GM21717 (cell line): Measurements from ENCODE around the gene IL1RAPL1.

Experiments
- ATAC-seq: cut with Tn5 transposase; IDR thresholded peaks from one replicate; pipeline ENCODE4 v1.9.1; 2021; ENCODE audit warnings: mild to moderate bottlenecking, moderate library complexity; ENCODE audit not compliant: unreplicated experiment

IL1RAPL1 gene

DNA sequence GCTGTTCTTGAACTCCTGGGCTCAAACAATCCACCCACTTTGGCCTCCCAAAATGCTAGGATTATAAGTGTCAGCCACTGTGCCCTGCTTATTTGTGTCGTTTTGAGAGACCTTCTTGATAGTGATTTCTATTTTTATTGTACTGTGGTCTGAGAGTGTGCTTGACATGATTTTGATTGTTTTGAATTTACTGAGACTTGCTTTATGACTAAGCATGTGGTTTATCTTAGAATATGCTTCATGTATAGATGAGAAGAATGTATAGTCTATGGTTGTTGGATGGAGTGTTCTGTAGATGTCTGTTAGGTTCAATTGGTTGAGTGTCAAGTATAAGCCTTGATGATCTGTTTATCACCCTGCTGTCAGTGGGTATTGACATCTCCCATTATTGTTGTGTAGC is 789.3 kb downstream of the IL1RAPL1 start:
- no peak for ATAC-seq

DNA sequence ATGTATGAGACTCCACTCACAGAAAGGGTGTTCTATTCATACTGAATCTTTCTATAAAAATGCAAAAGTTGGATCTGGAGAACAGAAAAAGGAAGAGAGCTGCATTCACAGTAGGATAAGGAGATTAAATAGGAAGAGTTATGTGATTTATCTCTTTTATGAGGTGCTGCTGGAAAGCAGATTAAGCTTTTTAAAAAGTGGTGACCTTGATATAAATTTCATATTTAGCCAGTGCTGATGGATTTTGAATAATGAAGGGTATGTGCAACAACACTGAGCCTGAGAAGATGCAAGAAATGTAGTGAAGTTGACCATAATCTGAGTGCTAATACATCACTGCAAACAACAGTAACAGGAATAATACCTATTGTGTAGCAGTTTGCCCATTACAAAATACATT is 795.6 kb downstream of the IL1RAPL1 start:
- no peak for ATAC-seq

- no peak for ATAC-seq
These were observed 801.3 kb downstream of the IL1RAPL1 start for GRCh38 chrX:29388509-29388908.

GRCh38 chrX:29397506-29397905 is 810.3 kb downstream of the IL1RAPL1 start:
- ATAC-seq: no peak

DNA sequence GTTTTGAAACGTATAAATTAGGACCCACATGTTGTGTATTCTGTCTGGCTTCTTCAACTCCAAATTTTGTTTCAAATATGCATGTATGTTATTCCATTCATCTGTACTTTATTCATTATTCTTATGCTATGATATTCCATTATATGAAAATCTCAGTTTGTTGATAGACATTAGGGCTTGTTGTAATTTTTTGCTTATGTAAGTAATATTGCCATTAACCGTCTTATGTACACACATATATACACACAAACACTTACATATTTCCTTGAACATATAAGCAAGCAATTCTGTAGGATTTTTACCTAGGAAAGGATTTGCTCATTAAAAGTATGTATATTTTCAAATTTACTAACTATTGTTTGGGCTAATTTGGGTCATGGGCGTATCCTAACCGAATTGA is 820.1 kb downstream of the IL1RAPL1 start:
- no peak for ATAC-seq

GRCh38 chrX:29419774-29420553 is 832.7 kb downstream of the IL1RAPL1 start:
- ATAC-seq: peak; percentile 92

DNA sequence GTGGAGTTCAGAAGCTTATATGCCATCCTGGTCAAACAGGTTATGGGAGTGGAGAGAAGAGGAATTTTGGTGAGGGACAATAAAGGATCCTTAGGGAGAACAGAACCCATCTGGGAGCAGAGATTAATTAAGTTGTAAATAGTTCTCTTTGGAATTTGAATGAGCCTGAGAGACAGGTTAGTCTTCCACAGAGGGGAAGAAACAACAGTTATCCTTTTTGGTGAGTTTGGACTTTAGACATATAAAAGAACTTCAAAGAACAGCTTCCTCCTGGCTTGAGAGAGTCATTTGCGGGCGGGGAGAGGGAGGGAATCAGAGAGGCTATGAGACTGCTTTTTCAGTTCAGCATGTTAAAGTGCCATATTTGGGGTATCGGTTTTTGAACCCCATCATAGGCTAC is 834.8 kb downstream of the IL1RAPL1 start:
- no peak for ATAC-seq

DNA sequence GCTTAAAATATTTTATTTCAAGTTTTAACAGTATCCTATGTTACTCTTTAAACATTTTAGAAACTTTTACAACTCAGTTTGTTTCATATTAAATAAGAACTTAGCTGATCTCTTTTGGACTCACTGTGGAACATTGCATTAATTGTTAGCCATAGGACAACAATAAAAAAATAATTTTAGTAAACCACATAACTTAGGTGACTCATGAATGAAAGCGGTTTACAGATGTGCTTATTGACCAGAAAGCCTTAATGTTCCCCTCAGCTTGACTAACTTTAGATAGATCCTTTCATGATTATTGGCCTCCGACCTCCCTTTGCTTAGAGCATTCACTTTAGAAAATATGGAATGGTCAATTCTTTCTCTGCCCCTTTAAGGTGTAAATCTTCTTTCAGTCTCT is 844.6 kb downstream of the IL1RAPL1 start:
- no peak for ATAC-seq

DNA sequence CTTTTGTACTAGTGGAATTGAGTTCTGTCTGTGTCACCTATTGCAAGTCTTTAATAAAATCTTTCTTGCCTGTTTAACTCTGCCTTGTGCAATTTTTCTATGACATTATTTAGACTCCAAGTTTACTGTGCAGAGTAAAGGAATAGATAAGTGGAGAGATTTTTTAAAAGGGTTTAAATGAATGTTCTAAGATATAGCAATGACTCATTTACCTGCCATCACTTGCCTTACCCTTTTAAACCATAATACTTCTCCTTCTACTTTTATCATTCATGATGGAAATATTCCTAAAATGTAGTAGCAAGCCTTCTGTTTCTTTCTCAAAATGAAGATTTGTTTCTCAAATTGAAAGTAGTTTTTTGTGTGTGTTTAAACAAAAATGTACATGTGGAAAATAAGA is 845.3 kb downstream of the IL1RAPL1 start:
- no peak for ATAC-seq

DNA sequence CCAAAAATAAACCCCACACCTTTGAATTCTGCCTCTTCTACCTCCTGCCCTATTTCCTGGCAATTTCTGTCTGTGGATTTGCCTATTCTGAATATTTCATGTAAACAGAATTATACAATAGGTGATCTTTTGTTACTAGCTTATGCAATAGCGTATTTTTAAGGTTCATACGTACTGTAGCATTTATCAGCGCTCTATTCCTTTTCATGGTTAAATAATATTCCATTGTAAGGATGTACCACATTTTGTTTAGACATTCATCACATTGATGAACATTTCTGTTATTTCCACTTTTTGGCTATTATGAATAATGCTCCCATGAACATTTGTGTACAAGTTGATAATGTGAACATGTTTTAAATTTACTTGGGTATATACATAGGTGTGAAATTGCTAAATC is 847.7 kb downstream of the IL1RAPL1 start:
- ATAC-seq: no peak

DNA sequence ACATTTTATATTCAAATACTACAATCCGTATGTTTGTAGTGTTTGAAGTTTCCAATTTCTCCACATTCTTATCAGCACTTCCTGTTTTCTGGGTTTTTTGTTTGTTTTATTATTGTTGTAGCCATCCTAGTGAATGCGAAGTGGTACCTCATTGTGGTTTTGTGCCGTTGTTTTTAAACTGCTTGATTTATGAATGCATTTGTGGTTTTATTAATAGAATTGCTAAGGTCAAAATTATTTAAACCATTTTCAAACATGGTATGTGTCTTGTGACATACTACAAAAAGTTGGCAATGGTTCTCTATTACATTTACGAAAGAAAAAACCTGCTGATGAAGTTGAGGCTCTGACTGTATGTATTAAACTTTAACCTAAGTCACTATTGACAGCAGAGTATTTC is 848.1 kb downstream of the IL1RAPL1 start:
- ATAC-seq: no peak

GRCh38 chrX:29447867-29448266 is 860.6 kb downstream of the IL1RAPL1 start:
- ATAC-seq: no peak

DNA sequence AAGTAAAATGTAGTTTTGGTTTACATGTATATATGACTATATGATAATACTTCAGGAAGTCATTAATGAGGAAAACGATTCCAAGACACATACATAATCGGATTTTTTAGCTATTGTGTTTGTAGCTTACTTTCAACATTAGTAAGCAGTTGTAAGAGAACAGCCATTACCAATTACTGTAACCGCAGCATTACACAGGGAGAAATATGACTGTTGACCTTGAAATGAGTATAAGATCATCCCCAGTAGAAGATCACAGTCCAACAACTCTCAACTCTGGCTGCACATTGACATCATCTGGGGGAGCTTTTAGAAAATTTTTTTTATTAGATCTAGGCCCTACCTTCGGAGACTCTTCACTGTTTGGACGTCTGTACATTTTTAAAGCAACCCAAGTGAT is 866.1 kb downstream of the IL1RAPL1 start:
- ATAC-seq: peak; percentile 59

DNA sequence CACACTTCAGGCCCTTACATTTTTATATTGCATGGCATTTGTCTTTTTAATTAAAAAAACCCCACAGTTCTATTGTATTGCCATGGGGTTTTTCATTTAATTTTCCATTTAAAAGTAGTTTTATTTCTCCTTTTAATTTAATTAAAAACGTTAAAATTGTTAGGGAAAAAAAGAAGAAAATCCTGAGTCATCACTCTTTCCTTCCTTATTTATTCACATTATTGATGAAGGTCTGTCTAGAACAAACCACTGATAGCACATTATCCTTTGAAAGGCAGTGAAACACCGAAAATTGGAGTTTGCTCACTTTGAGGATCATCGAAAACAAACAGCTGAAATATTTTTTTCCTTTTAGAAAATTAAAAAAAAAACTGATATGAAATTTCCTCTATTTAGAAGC is 868.5 kb downstream of the IL1RAPL1 start:
- no peak for ATAC-seq

- ATAC-seq: no peak
These were observed 873.8 kb downstream of the IL1RAPL1 start for GRCh38 chrX:29461039-29461438.

DNA sequence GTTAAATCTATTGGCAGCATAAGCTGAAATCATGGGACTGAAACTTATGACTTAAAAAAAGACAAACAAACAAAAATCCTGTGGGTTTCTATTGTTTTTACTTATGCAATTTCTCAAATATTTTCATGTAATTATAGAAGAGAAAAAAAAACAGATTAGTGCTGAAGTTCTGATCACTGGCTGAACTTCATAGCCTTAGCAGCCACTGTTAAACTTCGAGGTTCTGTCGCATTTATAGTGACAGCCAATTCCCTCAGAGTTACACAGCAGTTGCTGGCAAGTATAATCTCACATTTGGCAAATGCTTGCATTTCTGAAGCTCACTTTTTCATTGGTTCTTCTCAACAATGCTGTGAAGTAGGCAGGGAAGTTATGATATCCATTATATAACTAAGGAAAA is 879.2 kb downstream of the IL1RAPL1 start:
- no peak for ATAC-seq

DNA sequence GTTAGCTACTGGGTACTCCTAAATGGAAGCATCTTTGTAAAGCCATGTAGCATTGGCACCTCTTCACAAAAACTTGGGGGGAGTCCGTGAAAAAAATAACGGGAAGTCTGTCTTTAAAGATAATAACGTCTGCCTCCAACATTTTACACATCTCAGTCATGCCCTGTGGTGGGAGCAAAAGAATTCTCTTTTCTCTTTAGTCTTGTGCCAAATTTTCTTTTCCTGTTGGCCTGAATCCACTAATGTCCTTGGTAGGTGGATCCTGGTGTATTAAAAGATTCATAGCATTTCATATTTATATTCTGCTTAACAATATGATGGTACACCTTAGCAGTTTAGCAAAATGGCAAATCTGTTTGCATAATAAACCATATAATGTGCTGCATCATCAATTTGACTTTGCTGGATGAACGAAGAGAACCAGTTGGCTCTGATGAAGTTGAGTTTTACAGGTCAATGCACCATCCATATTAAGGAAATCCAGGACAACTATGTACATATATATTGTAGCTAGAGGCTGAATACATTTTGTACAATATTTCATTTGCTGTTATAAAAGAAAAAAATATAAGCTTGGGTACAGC is 881.8 kb downstream of the IL1RAPL1 start:
- ATAC-seq: no peak

DNA sequence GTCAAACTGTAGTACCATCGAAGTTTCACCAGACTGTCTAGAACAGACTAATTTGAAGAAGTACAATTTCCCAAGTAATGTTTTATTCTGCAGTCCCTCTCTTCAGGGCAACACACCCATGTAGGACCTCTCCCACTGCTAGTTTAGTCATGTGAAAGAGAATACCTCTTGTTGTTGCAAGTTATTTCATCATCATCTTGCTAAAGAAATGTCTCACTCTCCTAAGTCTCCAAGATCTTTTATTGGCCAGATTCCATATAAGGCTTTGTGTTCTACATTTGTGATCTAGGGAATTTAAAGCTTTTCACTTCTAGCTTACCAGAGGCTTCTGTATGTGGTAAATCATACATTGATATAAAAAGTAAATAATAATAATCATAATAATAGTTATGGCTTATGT is 882.8 kb downstream of the IL1RAPL1 start:
- no peak for ATAC-seq

- peak; percentile 80 for ATAC-seq
These were observed 884.6 kb downstream of the IL1RAPL1 start for GRCh38 chrX:29471829-29472228.

DNA sequence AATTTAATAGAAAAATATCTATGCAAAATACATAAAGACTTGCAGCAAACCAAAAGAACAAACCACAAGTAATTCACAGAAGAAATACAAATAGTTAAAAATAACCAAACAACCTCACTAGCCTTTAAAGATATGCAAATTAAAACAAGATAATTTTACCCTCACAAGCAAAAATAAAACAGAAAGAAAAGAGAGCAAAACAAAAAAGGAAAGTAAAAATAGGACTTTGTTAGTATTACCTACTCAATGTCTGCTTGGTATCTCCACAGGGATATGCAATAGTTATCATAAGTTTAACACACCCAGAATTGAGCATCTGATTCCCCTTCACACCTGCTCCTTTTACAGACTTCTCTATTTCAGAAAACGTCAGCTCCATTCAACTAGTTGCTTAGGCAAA is 890.6 kb downstream of the IL1RAPL1 start:
- peak; percentile 41 for ATAC-seq

DNA sequence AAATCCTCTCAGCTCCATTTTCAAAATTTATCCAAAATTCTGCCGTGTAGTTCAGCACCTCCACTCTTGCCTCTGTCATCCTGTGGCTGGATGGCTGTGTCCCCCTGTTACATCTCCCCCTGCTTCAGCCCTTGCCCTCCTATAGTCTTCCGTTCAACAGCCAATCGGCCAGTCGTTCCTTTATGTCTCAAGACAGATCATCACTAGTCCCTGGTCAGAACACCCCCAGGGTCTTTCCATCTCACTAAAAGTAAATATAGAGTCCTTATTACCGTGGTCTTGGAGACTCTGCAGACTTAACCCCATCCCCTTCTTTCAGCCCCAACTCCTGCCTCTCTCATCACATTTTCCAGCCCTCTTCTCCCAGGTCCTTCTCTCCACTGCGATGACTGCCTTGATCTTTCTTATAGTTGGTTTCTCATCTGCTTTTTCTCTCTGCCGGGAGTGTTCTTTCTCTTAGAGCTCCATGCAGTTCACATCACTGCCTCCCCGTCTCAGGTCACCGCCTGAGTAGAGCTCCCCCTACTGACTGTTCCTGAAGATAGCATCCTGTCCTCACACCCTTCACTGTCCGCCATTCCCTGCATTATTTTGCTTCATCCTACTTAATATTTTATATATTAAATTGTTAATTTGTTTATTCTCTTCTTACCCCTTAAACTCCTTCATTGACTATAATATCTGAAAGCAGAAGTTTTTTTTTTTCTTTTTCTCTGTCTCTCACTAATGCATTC is 891.3 kb downstream of the IL1RAPL1 start:
- peak; percentile 83 for ATAC-seq

- no peak for ATAC-seq
These were observed 900.0 kb downstream of the IL1RAPL1 start for GRCh38 chrX:29487214-29487613.
